ENCODE results near the gene NHSL2.

Gene NHSL2

DNA sequence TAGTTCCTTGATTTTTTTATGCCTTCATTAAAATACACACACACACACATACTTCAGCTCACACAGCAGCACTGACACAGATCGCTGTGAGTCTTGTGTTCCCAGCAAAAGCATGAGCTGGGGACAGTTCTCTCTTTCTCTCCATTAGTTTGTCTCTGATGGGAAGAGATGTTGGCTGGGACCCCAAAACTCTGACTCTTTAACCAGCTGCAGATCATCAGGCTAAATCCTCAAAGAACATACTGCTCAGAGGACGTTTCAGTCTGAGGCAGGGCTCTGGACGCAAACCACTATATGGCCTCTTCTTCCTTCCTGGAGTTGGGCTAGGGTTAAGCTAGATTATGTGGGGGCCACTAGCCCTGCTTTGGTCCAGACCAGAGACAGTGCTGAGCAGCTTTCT is 109.6 kb downstream of the NHSL2 start:
- DNase-seq, result no peak

DNA sequence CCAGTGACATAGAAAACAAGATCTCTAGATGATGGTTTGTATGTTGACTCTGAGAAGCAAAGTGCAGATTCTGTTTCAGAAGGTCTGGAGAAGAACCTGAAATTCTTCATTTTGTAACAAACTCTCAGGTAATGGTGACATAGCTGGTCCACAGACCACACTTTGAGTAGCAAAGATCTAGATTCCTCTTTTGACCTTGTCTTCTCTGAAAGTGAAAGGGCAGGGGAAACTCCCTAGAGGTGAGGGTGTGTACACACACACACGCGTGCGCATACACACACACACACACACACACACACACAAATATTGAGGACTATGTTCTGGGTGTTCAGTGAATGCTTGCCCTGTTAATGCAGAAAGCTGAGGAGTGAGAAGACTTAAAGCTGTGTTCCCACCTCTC is 110.1 kb downstream of the NHSL2 start:
- DNase-seq, result no peak

DNA sequence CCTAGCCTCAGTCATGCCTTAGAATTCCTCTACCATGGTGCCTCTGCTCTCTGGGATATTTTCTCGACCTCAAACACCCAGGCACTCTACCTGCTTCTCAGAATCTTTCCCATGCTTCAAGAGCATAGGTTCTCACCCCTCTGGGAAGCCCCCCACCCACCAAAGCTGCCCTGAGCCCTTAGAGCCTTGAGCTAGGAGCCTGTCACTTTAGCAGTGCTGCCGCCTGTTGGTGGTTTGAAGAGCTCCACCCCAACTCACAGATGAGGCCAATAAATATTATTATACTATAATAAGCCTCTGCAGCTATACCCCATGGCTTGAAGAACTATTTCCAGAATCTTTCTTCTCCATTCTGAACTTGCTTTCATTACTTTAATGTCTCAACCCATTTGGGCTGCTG is 111.3 kb downstream of the NHSL2 start:
- DNase-seq, result no peak

DNA sequence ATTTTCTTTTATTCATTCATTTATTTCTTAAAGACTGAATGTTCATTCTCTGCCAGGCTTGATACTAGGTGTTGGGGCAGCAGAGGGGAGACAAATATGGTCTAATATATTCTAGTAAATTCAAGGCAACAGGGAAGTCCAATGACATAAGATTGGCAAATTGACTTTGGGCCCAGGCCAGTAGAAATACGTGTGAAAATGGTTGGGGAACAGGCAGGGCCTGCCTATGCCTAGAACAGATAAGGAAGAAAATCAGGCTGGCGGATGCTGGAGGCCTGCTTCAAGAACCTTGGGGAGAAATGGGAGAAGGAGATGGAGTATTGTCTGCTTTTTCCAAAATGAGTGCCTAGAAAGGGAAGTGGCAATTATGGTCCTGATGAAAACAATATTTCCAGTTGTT is 112.4 kb downstream of the NHSL2 start:
- no peak for DNase-seq

DNA sequence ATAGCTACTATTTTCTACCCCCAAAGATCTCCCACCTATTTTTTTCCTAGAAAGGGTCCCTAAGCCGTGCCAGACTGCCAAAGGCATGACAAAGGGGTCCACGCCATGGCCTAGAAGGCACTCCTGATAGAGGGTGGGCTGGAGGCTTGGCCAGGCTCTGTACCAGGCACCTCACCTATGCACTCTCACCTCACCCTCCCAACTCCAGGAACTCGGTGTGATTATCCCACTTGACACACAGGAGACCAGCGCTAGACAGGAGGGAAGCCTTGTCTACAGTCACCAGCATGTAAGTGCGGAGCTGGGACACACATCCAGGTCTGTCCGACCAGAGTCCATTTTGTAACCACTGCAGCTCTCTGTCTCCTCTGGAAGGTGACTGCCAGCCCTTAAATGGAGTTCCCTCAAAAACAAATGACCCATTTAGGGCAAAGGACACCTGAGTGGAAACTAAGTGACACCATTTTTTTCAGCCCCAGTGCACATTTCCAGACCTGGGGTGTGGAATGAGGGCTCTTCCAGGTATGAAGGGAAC is 114.7 kb downstream of the NHSL2 start:
- no peak for DNase-seq

DNA sequence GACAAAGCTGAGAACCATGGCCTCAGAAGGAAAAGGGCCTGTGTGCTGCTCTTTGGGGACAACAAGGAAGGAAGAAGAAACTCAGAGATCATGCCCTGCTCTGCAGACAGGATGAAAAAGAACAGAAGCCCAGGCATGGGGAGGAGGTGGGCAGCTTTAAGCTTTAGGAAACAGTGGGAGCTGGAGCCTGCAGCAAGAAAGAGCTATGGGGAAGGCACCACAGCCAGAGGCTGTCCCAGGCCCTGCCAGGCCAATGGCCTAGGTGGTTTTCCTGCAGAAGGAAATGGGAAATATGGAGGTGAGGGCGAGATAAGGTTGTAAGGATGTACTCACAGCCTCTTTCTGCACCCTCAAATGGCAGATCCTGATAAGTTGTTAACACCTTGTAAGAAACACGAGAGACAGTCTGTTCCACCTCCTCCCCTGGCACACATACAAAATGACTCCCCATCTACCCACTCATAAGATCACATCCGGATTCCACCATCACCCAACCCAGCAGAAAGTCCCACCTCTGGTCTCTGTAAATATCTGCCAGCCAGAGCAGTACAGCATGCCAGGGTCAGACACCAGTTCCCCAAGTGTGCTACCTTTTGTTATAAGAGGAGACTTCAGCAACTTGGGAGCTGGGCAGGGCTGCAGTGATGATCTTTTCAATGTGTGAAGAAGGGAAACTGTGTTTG is 115.8 kb downstream of the NHSL2 start:
- no peak for DNase-seq

DNA sequence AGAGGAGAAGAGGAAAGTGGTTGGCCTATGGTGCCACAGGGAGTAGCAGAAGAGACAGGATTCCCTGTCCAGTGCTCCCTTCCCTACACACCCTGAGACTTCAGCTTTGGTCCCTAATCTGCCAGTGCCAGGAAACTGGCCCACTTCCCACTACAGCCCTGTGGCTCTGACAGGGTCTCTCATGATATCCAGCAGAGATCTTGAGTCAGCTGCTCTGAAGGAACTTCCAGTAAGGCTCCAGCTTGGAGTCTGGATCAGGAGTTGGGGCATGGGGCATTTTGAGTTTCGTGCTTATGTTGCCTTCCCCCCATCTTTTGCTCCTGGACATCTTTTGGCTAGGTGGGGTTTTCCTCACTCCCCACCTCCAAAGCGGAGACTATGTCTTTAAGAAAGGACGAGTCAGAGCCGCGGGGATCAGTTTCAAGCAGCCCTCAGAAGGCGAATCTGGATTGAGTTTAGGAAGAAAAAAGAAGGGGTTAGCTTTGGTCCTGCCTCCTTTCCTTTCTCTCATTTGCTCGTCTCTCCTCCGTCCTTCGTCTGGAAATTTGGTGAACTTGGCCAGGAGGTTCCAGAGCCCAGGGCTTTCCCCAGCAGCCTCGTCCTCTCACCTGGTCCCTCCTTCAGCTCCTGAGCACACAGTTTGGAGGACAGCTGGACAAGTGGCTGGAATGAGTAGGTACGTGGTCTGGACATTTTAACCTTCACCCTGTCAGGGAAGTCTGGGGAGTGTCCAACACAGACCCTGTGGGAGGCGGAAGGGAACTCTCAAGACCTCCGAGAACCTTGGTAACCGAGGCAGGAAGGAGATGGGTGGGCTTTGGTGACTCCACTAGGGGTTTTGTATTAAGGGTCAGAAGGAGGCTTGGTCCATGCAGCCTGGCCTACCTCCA is 116.6 kb downstream of the NHSL2 start:
- DNase-seq, result peak; percentile 43

DNA sequence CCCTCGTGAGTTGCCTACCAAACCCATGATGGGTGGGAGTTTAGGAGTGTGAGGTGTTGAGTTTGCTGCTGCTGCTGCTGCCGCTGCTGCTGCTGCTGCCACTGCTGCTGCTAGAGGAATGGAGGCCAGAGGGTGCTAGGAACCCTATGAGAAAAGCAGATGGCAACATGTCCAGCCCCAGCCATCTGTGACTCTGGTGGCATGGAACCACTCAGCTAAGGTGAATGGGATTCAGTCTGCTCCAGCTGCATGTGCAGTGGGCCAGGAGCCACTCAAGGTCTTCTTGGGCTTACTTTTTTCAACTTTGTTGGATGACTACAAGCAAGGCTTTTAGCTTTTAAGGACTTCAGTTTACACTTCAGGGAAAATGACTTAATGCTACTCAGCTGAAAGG is 117.3 kb downstream of the NHSL2 start:
- DNase-seq, result no peak

DNA sequence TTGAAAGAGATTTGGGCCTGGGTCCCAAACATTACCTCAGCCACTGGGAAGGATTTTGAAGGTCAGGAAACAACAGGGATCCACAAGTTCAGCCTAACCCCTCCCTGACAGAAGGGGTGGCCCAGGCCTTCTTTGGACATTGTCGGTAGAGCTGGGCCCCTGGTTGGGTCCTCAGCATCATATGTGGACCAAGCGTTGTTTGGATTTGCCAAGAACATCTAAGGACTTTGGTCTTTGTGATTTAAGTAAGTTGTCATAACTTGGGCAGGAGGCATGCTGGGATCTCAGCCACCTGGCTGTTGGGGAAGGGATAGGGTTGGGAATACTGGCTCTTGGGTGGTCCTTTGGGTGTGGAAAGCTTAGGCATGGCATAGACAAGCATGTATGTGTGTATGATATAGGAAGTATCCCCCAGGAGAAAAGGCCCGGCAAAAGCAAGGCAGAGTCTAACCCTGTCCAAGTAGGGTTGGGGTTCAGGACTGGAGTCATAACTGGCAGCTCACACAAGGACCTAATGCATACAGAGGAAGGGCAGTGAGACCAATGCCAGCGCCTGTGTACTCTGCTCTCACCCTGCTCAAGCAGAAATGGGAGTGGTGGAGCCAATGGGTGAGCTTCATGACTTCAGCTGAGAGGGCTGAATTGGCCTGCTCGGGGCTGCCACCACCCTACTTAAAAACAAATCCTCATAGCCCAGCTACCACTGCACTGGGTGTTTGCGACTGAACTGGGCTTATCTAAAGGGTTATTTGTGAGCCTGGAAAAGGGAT is 118.2 kb downstream of the NHSL2 start:
- DNase-seq, result no peak

DNA sequence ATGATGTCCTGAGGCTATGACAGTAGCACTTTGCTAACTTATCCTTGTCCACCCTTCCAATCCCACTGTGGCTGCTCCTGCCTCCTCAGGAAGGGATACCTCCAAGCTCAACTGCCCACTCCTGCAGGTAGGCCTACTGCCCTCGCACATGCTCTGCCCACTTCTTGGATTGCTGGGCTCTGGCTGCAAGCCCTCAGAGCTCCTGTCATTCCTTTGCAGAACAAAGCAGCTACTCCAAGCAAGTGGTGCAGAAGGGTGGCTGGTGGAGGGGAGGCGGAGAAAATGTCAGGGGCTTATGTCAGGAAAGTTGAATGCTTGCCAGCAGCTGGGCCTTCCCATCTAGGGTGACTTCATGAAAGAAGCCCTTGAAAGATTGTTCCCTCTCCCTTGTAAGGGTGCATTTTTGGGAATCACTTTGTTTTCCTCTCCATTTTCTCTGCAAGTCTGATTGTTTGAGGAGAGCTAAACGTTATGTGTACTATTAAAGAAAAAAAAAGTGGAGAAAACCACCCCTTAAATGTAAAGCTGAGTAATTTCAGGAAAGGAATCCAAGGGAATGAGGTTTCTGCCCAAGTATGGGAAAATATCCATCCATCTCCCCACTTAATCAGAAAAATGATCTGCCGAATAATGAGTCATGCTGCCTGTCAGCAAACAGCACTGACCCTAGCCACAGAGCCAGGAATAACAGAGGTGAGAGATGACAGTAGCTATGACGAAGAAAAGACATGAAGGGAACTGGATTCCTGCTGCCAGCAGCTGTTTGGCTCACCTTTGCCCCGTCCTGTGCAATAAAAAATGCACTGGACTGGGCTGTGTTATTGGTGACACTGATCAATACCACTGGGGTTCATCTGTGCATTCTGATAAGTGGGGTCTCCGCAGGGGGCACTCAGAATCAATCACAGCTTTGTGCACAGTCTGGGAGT is 119.1 kb downstream of the NHSL2 start:
- DNase-seq, result peak; percentile 90

DNA sequence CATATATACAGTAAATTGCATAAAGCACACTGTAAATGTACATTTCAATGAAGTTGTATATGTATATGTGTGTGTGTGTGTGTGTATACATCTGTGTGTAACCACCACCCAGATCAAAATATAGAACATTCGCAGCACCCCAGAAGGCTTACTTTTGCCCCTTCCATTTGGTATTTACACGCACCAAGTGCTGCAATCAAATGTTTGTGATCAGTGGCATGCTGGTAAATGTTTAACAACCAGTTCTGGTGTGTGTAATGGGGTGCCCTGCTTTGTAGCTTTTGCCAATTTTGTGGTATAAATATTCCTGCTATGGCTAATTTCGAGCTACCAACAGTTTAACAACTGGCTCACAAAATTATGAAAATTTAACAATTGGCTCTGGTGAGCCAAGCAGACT is 119.8 kb downstream of the NHSL2 start:
- no peak for DNase-seq

DNA sequence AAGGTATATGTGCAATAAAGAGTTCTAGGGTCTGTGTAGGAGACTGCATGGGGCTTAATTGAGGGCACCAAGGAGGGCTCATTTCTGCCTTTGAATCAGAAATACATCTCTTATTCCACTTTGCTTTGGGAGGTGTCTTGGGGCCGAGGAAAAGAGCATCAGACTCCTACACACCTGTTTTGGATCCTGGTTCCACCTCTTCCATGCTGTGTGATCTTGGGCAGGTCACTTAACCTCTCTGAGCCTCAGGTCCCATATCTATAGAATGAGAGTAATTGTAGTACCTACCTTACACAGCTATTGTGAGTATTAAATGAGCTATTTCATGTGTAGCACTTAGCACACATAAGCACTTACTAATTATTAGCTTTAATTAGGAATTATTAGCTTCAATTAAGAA is 120.5 kb downstream of the NHSL2 start:
- DNase-seq, result no peak

DNA sequence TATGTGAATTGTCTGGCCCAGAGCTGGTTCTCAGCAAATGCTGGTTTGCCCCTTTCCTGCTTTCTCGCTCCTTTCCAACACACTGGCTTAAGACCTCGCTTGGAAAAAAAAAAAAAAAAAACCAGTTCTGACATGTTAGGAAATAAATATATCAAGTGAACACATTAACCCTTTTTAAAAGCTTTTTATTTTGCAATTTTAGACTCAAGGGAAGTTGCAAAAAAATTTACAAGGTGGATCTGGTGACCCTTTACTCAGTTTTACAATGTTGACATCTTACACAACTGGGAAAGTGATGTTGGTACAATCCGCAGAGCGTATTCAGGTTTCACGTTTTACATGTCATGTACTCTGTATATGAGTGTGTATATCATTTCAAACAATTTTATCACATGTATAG is 121.0 kb downstream of the NHSL2 start:
- no peak for DNase-seq

DNA sequence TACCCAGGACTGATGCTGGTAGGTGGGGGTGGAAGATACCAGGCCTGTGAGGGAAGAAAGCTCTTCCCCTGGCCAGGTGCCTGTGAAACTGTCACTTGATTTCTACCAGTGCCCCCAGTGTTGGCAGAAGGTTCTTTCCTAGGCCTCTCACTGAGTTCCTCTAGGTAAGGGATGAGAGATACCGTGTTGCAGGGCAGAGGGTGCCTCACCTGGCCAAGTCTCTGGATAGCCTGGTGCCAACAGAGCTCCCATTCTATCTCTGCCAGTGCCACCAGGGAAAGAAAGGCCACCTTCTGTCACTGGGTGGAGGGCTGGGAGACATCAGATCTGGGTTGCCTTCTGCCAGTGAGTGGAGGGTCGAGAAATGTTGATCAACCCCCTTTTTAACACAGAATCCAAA is 127.0 kb downstream of the NHSL2 start:
- DNase-seq, result no peak

DNA sequence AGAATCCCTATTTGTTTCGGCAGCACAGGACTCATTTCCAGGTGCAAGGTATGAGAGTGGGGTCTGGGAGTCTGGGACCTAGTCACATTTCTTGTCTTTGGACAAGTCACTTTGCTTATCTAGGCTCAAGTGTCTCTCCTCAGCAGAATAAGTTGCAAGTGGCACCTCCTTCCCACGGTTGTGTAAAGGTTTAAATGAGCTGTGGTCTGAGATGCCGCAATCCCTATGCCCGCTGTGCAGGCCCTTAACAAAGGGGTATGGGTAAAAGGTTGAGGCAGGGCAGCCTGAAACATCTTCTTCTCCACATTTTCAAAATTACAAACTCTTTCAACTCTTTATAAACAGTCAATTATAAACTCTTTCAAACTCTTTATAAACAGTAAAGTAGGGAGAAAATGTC is 127.4 kb downstream of the NHSL2 start:
- DNase-seq, result no peak

DNA sequence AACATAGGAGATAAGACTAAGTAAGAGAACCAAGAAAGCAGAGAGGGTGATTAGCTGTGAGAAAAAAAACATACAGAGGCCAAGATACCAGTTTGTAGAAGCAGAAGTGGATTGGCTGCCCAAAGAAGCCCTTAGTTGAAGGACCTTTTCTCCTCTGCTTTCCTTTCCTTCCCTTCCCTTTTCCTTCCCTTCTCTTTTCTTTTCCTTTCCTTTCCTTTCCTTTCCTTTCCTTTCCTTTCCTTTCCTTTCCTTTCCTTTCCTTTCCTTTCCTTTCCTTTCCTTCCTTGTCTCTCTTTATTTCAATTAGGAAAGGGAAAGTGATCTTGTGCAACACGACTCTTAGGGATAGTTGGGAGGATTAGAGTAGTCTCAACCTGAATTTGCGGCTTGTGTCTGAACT is 128.2 kb downstream of the NHSL2 start:
- no peak for DNase-seq

DNA sequence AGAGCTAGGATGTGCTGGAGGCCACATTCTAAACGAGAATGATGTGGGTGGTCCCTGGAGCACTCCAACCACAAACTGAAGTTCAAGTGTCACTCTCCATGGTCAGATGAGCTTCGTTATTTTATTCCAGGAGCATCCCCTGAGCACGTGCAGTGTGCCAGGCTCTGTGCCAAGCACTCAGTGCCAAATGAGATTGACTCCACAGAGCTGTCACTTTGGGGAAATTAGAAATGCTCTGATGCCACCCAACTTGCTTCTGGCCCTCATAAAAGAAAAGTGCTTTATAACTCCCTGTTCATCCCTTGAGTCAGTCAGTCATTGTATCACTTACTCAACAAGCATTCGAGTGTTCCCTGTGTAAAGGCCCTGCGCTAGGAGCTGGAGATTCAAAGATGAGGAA is 129.9 kb downstream of the NHSL2 start:
- DNase-seq, result no peak

DNA sequence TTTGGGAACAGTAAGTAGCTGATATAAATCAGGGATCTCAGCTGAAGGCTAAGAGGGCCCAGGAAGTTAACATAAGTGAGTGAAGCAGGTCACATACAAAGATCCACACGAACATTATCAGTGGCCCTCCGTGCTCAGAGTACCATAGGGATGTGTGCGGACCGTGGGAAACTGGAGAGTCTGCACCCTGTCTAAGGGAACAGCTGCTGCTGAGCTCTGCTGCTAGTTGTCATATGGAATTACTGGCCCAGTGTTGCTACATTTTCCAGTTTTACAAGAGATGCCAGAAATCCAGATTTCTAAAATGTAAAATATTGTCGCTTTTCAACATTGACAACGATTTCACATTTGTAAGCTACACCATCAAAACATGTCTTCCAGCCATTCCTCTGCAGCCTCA is 130.5 kb downstream of the NHSL2 start:
- no peak for DNase-seq

DNA sequence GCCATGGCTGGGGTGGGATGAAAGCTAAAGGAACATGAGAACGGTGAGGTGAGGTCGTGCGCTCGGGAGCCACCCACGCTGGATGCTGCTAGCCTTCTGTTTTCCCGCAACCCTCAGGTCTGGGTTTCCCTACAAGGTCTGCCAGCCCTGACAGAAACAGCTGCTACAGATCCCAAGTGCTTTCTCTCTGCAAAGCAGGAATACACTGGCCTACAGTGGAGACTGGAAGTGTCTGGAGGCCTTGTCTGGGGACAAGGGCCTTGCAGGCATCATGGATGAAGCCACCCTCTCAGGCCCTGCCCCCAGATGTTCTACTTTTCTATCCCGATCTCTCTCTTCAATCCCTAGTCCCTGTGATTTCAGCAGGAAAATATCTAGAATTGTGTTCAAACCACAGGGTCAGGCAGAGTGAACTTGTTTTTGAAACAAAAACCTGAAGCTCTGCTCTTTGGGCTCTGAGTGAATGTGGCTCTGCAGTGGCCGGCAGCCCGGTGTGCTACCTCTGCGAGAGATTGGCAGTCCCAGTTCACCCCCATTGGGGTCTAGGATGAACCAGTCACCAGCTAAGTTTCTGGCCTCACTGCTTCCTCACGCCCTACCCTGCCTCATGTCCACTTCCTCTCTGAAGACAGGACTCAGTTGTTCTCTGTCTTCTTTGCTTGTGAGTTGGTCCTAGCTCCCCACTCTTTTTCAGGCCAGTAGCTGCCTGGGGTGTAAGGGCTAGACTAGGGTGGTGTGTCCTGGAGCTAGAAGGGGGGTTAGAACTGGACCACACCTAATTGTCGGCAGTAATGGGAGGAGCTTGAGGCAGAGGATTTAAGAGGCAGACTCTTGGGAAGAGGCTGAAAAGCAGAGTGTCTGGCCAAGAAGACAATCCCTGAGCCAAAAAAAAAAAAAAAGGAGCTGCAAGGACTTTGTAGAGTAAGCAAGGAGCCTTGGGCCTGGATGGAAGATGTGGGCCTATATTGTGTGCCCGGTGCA is 131.5 kb downstream of the NHSL2 start:
- no peak for DNase-seq

DNA sequence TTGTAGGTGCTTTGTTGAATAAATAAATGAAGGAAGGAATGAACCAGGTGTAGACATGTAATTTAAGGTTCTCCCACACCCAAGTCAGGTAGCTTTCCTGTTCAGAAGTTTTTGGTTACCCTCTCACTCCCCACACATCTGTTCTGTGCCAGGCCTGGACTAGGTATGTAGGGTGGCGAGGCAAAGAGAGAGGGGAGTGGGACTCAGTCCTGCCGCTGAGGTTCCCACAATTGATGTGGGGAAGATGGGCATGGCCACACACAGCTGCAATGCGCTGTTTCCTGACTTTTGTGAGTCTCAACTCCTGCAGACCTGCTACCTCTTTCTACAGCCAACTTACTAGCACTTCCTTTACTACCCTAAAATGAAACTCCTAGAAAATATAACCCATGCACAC is 132.2 kb downstream of the NHSL2 start:
- no peak for DNase-seq

DNA sequence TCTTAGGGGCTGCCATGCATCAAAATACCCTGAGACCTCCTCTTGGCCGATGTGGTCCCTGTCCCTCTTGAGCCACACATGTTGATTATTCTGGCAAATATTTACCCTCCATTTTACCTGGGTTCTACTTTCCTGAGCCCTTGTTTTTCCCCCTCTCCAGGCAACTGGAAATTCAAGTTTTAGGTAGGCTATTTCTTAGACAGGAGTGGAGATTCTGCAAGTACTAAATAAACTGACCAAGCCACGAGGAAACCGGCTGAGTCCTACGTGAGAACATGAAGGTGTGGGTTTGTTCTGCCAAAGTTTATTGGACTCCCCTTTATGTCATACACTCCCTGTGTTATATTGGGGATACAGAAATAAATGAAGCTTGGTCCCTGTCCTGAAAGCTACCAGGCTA is 133.0 kb downstream of the NHSL2 start:
- DNase-seq, result no peak

Measured in fibroblast of skin of scalp (primary cell).